PC-3 (cell line): ENCODE measurements around the gene PRRT2.

Source experiments
- CTCF ChIP-seq: fragments of 300-600 bp; sonication (generic); conservative IDR thresholded peaks from 2 replicates; pipeline ENCODE4 v1.5.1; 2017; ENCODE audit warnings: antibody characterized with exemption, low read depth, mild to moderate bottlenecking, low read length
- EZH2 ChIP-seq: fragments of 300-600 bp; sonication (generic); IDR thresholded peaks from one replicate; pipeline ENCODE4 v1.6.1; 2017; ENCODE audit warnings: antibody characterized with exemption, mild to moderate bottlenecking, low read length; ENCODE audit not compliant: unreplicated experiment

GRCh38 chr16:29815032-29815721 lies 3.2 kb downstream of the PRRT2 start:
- no peak for TF ChIP-seq EZH2
- TF ChIP-seq CTCF = no peak
